C4-2B (cell line): ENCODE measurements around the gene HERC4.

ENCODE experiments used
- ZFX ChIP-seq: fragments of 450-650 bp; IDR thresholded peaks from 2 replicates; pipeline ENCODE4 v1.6.1; 2017
- TF ChIP-seq, protein P1 (sequence below): fragments of 450-650 bp; conservative IDR thresholded peaks from 2 replicates; pipeline ENCODE4 v1.5.1; 2017; ENCODE audit warnings: mild to moderate bottlenecking

DNA sequence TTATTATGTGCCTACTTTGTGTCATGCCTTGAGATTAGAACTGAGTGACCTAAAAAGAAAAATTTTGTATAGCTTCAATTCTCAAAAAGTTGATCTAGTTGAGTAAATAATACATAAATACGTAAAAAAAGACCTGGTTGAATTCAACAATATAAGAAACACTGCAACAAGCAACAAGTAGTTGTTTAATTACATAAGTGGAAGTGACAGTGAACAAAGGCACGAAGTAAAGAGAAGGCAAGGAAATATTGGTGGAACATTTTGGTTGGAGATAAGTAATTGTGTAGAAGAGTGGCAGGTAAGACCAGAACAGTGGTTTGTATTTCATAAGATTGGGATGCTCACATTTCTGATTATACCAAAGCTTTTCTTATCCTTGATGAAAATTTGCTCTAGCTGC, 26.0 kb upstream of the HERC4 start:
- TF ChIP-seq, protein P1, sequence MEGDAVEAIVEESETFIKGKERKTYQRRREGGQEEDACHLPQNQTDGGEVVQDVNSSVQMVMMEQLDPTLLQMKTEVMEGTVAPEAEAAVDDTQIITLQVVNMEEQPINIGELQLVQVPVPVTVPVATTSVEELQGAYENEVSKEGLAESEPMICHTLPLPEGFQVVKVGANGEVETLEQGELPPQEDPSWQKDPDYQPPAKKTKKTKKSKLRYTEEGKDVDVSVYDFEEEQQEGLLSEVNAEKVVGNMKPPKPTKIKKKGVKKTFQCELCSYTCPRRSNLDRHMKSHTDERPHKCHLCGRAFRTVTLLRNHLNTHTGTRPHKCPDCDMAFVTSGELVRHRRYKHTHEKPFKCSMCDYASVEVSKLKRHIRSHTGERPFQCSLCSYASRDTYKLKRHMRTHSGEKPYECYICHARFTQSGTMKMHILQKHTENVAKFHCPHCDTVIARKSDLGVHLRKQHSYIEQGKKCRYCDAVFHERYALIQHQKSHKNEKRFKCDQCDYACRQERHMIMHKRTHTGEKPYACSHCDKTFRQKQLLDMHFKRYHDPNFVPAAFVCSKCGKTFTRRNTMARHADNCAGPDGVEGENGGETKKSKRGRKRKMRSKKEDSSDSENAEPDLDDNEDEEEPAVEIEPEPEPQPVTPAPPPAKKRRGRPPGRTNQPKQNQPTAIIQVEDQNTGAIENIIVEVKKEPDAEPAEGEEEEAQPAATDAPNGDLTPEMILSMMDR: no peak
- TF ChIP-seq ZFX: no peak
